K562 (cell line): ENCODE results near the gene SP6. TPM values are rescaled to one million over a fixed set of nuclear protein-coding genes. Genes with fewer than 3 reads are reported as not detected.

Experiments used
- ARID1B ChIP-seq: fragments of 450-650 bp; IDR thresholded peaks from 2 replicates; pipeline ENCODE4 v1.6.1; 2016; ENCODE audit warnings: antibody characterized with exemption, mild to moderate bottlenecking, inconsistent platforms
- CHCHD3 ChIP-seq: fragments of 250-450 bp; sonication (Bioruptor Pico); IDR thresholded peaks from 2 replicates; pipeline ENCODE4 v2.1.2; 2022; ENCODE audit warnings: mild to moderate bottlenecking
- ERF ChIP-seq: fragments of 450-650 bp; formaldehyde crosslinking; IDR thresholded peaks from 2 replicates; pipeline ENCODE4 v1.4.0; 2020; ENCODE audit warnings: mild to moderate bottlenecking, mixed read lengths
- ESRRB ChIP-seq: fragments of 250-450 bp; sonication (Bioruptor Pico); IDR thresholded peaks from 2 replicates; pipeline ENCODE4 v1.5.0; 2020; ENCODE audit warnings: mild to moderate bottlenecking, moderate library complexity, borderline replicate concordance
- GATAD2A ChIP-seq: fragments of 450-650 bp; IDR thresholded peaks from 2 replicates; pipeline ENCODE4 v1.6.1; 2017
- HDAC3 ChIP-seq: fragments of 450-650 bp; IDR thresholded peaks from 2 replicates; pipeline ENCODE4 v1.6.1; 2018; ENCODE audit warnings: borderline replicate concordance, mild to moderate bottlenecking, moderate library complexity; ENCODE audit not compliant: partially characterized antibody
- JUNB ChIP-seq: fragments of 450-650 bp; formaldehyde crosslinking; conservative IDR thresholded peaks from 2 replicates; pipeline ENCODE4 v1.4.0; 2020; ENCODE audit warnings: mild to moderate bottlenecking
- KLF6 ChIP-seq: fragments of 250-450 bp; sonication (Bioruptor Pico); IDR thresholded peaks from 2 replicates; pipeline ENCODE4 v1.4.0; 2020; ENCODE audit warnings: mild to moderate bottlenecking, moderate library complexity, borderline replicate concordance
- MECOM ChIP-seq: fragments of 250-450 bp; sonication (Bioruptor Pico); IDR thresholded peaks from 2 replicates; pipeline ENCODE4 v1.8.0; 2022; ENCODE audit warnings: inconsistent platforms
- NCOA1 ChIP-seq: fragments of 450-650 bp; IDR thresholded peaks from 2 replicates; pipeline ENCODE4 v1.6.1; 2016; ENCODE audit warnings: low read depth
- NFIC ChIP-seq: fragments of 450-650 bp; IDR thresholded peaks from 2 replicates; pipeline ENCODE4 v1.6.1; 2017; ENCODE audit warnings: mild to moderate bottlenecking, inconsistent platforms
- NFIX ChIP-seq: fragments of 250-450 bp; sonication (Bioruptor Pico); IDR thresholded peaks from 2 replicates; pipeline ENCODE4 v1.4.0; 2020; ENCODE audit warnings: low read depth, mild to moderate bottlenecking, moderate library complexity
- RBBP5 ChIP-seq: fragments of 200-600 bp; sonication (generic); IDR thresholded peaks from 2 replicates; pipeline ENCODE4 v1.6.1; 2012; ENCODE audit warnings: borderline replicate concordance, mild to moderate bottlenecking, low read length, control low read depth, inconsistent platforms; ENCODE audit not compliant: insufficient read depth, poor library complexity, severe bottlenecking
- RBM14 ChIP-seq: fragments of 200-400 bp; formaldehyde crosslinking; IDR thresholded peaks from 2 replicates; pipeline ENCODE4 v1.6.1; 2018; ENCODE audit warnings: low read depth, mild to moderate bottlenecking, low read length, moderate library complexity, borderline replicate concordance; ENCODE audit not compliant: insufficient read depth
- RBM39 ChIP-seq: fragments of 200-400 bp; formaldehyde crosslinking; optimal IDR thresholded peaks from 2 replicates; pipeline ENCODE3; 2018; ENCODE audit warnings: low read depth, low read length
- RHOXF2B ChIP-seq: fragments of 250-450 bp; sonication (Bioruptor Pico); conservative IDR thresholded peaks from 2 replicates; pipeline ENCODE4 v1.5.1; 2021
- SMARCA4 ChIP-seq: fragments of 450-650 bp; IDR thresholded peaks from 2 replicates; pipeline ENCODE4 v1.6.1; 2016
- SP1 ChIP-seq: sonication (generic); formaldehyde crosslinking; IDR thresholded peaks from 2 replicates; pipeline ENCODE4 v1.8.1; 2022; ENCODE audit warnings: mild to moderate bottlenecking, missing genetic modification reagents
- SRF ChIP-seq, 2 experiments: fragments of 250-450, 450-650 bp in 1 of 2; sonication (Bioruptor Pico) in 1 of 2; sonication (generic) in 1 of 2; formaldehyde crosslinking; IDR thresholded peaks; 2 replicates each; pipeline versions ENCODE4 v1.5.0 to v1.5.1; 2020 to 2022; ENCODE audit warnings: mild to moderate bottlenecking in 1 of 2, missing genetic modification reagents in 1 of 2
- THRAP3 ChIP-seq: fragments of 450-650 bp; IDR thresholded peaks from 2 replicates; pipeline ENCODE4 v1.6.1; 2016; ENCODE audit warnings: mild to moderate bottlenecking, inconsistent platforms, borderline replicate concordance
- ZBTB1 ChIP-seq: sonication (generic); formaldehyde crosslinking; IDR thresholded peaks from 2 replicates; pipeline ENCODE4 v1.8.1; 2023; ENCODE audit warnings: missing genetic modification reagents, low read depth, mild to moderate bottlenecking, borderline replicate concordance
- ZC3H4 ChIP-seq: sonication (generic); formaldehyde crosslinking; IDR thresholded peaks from 2 replicates; pipeline ENCODE4 v1.9.0; 2021; ENCODE audit warnings: missing genetic modification reagents, borderline replicate concordance
- ZFP1 ChIP-seq: fragments of 450-650 bp; formaldehyde crosslinking; IDR thresholded peaks from 2 replicates; pipeline ENCODE4 v1.4.0; 2020; ENCODE audit warnings: mild to moderate bottlenecking, mixed read lengths
- ZNF140 ChIP-seq: fragments of 250-450 bp; sonication (Bioruptor Pico); IDR thresholded peaks from 2 replicates; pipeline ENCODE4 v1.8.0; 2021; ENCODE audit warnings: moderate library complexity, mild to moderate bottlenecking, inconsistent platforms
- polyA plus RNA-seq, 8 experiments: library from polyadenylated mRNA; depleted of rRNA in 4 of 8; stranded (reverse) in 5 of 8; unstranded in 3 of 8; fragments of >200 nt; fragmentation: Nextera tagmentation in 2 of 8; fragmentation: Illumina TruSeq in 1 of 8; extraction: Ambion mirVana in 2 of 8; extraction: Trizol in 1 of 8; gene quantifications; 2 replicates each; pipeline versions ENCODE4 v1.2.1 to v1.2.3, GENCODE V29; 2011 to 2014; ENCODE audit warnings: inconsistent platforms in 1 of 8, missing spikeins in 1 of 8
- total RNA-seq, 7 experiments: library from RNA; depleted of rRNA in 6 of 7; stranded (reverse); fragments of >200 nt in 6 of 7; fragmentation: Illumina TruSeq in 2 of 7; extraction: Trizol in 2 of 7; gene quantifications; 2 replicates each; pipeline versions ENCODE4 v1.2.1 to v1.2.3, GENCODE V29; 2011 to 2021; ENCODE audit warnings: low replicate concordance in 1 of 7
- TF ChIP-seq, protein P1 (sequence below): fragments of 200-800 bp; sonication (Bioruptor generic); IDR thresholded peaks from 2 replicates; pipeline ENCODE4 v1.6.1; 2017; ENCODE audit warnings: missing genetic modification characterization, missing compliant biosample characterization
- TF ChIP-seq, protein P2 (sequence below): fragments of 250-450 bp; sonication (Bioruptor Pico); IDR thresholded peaks from 2 replicates; pipeline ENCODE4 v1.9.0; 2021; ENCODE audit warnings: mild to moderate bottlenecking, inconsistent platforms
- TF ChIP-seq, protein P3 (sequence below): fragments of 450-650 bp; IDR thresholded peaks from 2 replicates; pipeline ENCODE4 v1.6.1; 2016; ENCODE audit warnings: missing biosample characterization, missing genetic modification characterization

SP6 gene
- total and polyA plus RNA-seq, 9 of the 15 experiments (the other 6 are each of a cell fraction or from before 2014, with no cell fraction given): 0.11 to 7.9 (median 2.2) TPM

DNA sequence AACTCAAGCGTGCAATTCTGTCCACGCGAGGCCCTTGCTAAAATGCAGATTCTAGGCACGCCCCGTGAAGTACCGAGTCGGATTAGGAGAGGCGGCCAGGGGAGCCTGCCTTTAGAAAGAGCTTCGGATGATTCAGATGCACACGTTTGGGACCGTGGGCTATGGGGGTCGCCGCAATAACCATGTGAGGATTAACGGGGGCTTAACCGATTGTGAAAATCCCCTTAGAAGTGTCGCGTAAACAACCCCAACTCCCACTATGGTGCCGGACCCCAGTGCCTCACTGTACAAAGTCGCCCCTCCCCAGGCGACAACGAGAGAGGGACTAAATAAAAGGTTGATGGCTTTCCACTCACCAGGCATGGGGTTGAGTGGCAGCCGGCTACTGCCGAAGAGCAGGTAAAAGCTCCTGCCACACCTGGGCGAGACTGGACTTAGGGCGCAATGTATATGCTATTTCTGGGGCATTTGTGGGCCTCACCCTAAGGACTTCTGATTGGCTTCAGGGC lies 44.4 kb upstream of the SP6 start (continued):
- TF ChIP-seq RBBP5 (peak; percentile 44), MECOM (no peak), GATAD2A (no peak), ZNF140 (no peak), ERF (CRISPR knock-in tag) (0 out of 2 replicates have a peak, but pooled peaks have one; percentile 66), ZBTB1 (CRISPR knock-in tag) (no peak), CHCHD3 (CRISPR knock-in tag) (no peak), ZC3H4 (CRISPR knock-in tag) (peak; percentile 95; the same call in 1 of the 2 replicates), HDAC3 (no peak), RBM14 (no peak), NFIX (CRISPR knock-in tag) (no peak), ZFP1 (CRISPR knock-in tag) (0 out of 2 replicates have a peak, but pooled peaks have one; percentile 40), SP1 (CRISPR knock-in tag) (no peak), JUNB (CRISPR knock-in tag) (0 out of 2 replicates have a peak, but pooled peaks have one; percentile 4), SRF (CRISPR knock-in tag; IDR thresholded peaks at IDR 0.05) (peak in 1 of 2 experiments; percentile 34; a peak in 1 of 4 replicates), RHOXF2B (no peak), NFIC (no peak), NCOA1 (no peak), SMARCA4 (0 out of 2 replicates have a peak, but pooled peaks have one; percentile 7), ESRRB (CRISPR knock-in tag) (no peak), KLF6 (peak; percentile 69; the same call in 1 of the 2 replicates), ARID1B (no peak), THRAP3 (no peak), RBM39 (no peak)
- TF ChIP-seq, protein P1, sequence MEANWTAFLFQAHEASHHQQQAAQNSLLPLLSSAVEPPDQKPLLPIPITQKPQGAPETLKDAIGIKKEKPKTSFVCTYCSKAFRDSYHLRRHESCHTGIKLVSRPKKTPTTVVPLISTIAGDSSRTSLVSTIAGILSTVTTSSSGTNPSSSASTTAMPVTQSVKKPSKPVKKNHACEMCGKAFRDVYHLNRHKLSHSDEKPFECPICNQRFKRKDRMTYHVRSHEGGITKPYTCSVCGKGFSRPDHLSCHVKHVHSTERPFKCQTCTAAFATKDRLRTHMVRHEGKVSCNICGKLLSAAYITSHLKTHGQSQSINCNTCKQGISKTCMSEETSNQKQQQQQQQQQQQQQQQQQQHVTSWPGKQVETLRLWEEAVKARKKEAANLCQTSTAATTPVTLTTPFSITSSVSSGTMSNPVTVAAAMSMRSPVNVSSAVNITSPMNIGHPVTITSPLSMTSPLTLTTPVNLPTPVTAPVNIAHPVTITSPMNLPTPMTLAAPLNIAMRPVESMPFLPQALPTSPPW (CRISPR knock-in tag): no peak
- TF ChIP-seq, protein P2, sequence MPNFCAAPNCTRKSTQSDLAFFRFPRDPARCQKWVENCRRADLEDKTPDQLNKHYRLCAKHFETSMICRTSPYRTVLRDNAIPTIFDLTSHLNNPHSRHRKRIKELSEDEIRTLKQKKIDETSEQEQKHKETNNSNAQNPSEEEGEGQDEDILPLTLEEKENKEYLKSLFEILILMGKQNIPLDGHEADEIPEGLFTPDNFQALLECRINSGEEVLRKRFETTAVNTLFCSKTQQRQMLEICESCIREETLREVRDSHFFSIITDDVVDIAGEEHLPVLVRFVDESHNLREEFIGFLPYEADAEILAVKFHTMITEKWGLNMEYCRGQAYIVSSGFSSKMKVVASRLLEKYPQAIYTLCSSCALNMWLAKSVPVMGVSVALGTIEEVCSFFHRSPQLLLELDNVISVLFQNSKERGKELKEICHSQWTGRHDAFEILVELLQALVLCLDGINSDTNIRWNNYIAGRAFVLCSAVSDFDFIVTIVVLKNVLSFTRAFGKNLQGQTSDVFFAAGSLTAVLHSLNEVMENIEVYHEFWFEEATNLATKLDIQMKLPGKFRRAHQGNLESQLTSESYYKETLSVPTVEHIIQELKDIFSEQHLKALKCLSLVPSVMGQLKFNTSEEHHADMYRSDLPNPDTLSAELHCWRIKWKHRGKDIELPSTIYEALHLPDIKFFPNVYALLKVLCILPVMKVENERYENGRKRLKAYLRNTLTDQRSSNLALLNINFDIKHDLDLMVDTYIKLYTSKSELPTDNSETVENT (CRISPR knock-in tag): peak; percentile 73; the same call in 1 of the 2 replicates
- TF ChIP-seq, protein P3, sequence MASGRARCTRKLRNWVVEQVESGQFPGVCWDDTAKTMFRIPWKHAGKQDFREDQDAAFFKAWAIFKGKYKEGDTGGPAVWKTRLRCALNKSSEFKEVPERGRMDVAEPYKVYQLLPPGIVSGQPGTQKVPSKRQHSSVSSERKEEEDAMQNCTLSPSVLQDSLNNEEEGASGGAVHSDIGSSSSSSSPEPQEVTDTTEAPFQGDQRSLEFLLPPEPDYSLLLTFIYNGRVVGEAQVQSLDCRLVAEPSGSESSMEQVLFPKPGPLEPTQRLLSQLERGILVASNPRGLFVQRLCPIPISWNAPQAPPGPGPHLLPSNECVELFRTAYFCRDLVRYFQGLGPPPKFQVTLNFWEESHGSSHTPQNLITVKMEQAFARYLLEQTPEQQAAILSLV (tag): no peak
